BJ (cell line): ENCODE results near the gene PRKACA. TPM values are rescaled to one million over a fixed set of nuclear protein-coding genes. Genes with fewer than 3 reads are reported as not detected.

ENCODE experiments used
- CTCF ChIA-PET: fragments of 350-600 bp; formaldehyde crosslinking; extraction: SDS; loops from one replicate; lab custom pipeline; 2021; ENCODE audit warnings: antibody characterized with exemption, inconsistent platforms; lab: Yijun Ruan, JAX
- POLR2A ChIA-PET: fragments of 300-600 bp; sonication (Branson Sonifier 250); formaldehyde crosslinking; extraction: SDS; loops from one replicate; lab custom pipeline; 2021; ENCODE audit warnings: antibody characterized with exemption; lab: Charles Lee
- DNase-seq: peaks from one replicate; pipeline ENCODE4 v3.0.0-alpha.2; 2011; ENCODE audit warnings: low read depth
- H3K27me3 ChIP-seq: 2 replicates; pipeline ENCODE4 v1.6.0; 2011; ENCODE audit warnings: low read length; ENCODE audit not compliant: control insufficient read depth, insufficient read depth
- H3K36me3 ChIP-seq: 2 replicates; pipeline ENCODE4 v1.5.1; 2011; ENCODE audit warnings: low read length; ENCODE audit not compliant: control insufficient read depth, insufficient read depth
- H3K4me3 ChIP-seq: 2 replicates; pipeline ENCODE4 v1.5.1; 2011; ENCODE audit warnings: low read depth, mild to moderate bottlenecking, control low read depth, low read length
- CTCF ChIP-seq: IDR thresholded peaks from 2 replicates; pipeline ENCODE4 v1.5.1; 2011; ENCODE audit warnings: low read depth, mild to moderate bottlenecking, control low read depth, inconsistent platforms, low read length, moderate library complexity; ENCODE audit not compliant: insufficient read depth
- polyA plus RNA-seq: library from polyadenylated mRNA; depleted of rRNA; stranded (reverse); fragments of >200 nt; gene quantifications from 2 replicates; pipeline ENCODE4 v1.2.3, GENCODE V29; 2011

The PRKACA gene
- polyA plus RNA-seq, 1 experiment, result 35.4 TPM

- ChIA-PET CTCF (interaction anchor here (0.6 to 1.0 kb wide), 4 partner anchors 12 to 83 kb away, joined by 3 to 5 read pairs (median 3); no protein-coding TSS in a partner anchor), POLR2A (no interaction called here)
- no peak for DNase-seq
- H3K27me3 ChIP-seq, result peaks cover 7% of the 10 kb centered on the region; the same call in 1 of the 2 replicates
- no peak for TF ChIP-seq CTCF
- H3K4me3 ChIP-seq, result no peak overlapping the region
- H3K36me3 ChIP-seq, result no peaks in the 10 kb centered on the region
Measured at GRCh38 chr19:14054721-14055120, 62.8 kb downstream of the PRKACA start.

GRCh38 chr19:14054099-14054498 is 63.5 kb downstream of the PRKACA start:
- DNase-seq, result no peak
- no peak for TF ChIP-seq CTCF
- ChIA-PET CTCF (interaction anchor here (0.6 to 1.0 kb wide), 5 partner anchors 11 to 394 kb away, joined by 3 to 5 read pairs (median 3); no protein-coding TSS in a partner anchor), POLR2A (no interaction called here)
- no peaks in the 10 kb centered on the region for H3K36me3 ChIP-seq
- no peak overlapping the region for H3K4me3 ChIP-seq
- peaks cover 3% of the 10 kb centered on the region; the same call in 1 of the 2 replicates for H3K27me3 ChIP-seq

- Histone ChIP-seq H3K36me3 (no peaks in the 10 kb centered on the region), H3K4me3 (no peak overlapping the region), H3K27me3 (0 out of 2 replicates have a peak, but pooled peaks cover 1% of the 10 kb centered on the region)
- no peak for TF ChIP-seq CTCF
- POLR2A ChIA-PET, result no interaction called here
- CTCF ChIA-PET, result interaction anchor here (0.9 to 1.8 kb wide), 3 partner anchors 11 to 20 kb away, joined by 3 to 12 read pairs (median 3); partner anchors contain the start of gene MISP3
- no peak for DNase-seq
Measured at GRCh38 chr19:14053500-14053899, 64.1 kb downstream of the PRKACA start.

GRCh38 chr19:14053032-14053431 is 64.5 kb downstream of the PRKACA start:
- Histone ChIP-seq H3K4me3 (no peak overlapping the region), H3K27me3 (no peaks in the 10 kb centered on the region), H3K36me3 (no peaks in the 10 kb centered on the region)
- ChIA-PET POLR2A (no interaction called here), CTCF (interaction anchor here (0.6 to 1.8 kb wide), 6 partner anchors 9 to 23 kb away, joined by 3 to 12 read pairs (median 4); partner anchors contain the start of genes IL27RA, MISP3 and PALM3)
- TF ChIP-seq CTCF, result no peak
- no peak for DNase-seq

- DNase-seq, result no peak
- Histone ChIP-seq H3K36me3 (no peaks in the 10 kb centered on the region), H3K27me3 (no peaks in the 10 kb centered on the region), H3K4me3 (no peak overlapping the region)
- no peak for TF ChIP-seq CTCF
- POLR2A ChIA-PET, result no interaction called here
- CTCF ChIA-PET, result interaction anchor here (0.6 to 1.8 kb wide), 5 partner anchors 9 to 23 kb away, joined by 3 to 12 read pairs (median 5); partner anchors contain the start of genes IL27RA, MISP3 and PALM3
Measured at GRCh38 chr19:14052470-14052869, 65.1 kb downstream of the PRKACA start.
